Chondrocyte (in vitro differentiated cells): ENCODE results near the gene DIS3L2. TPM values are rescaled to one million over a fixed set of nuclear protein-coding genes. Genes with fewer than 3 reads are reported as not detected.

ENCODE experiments used
- DNase-seq: peaks from one replicate; pipeline ENCODE4 v3.0.0; 2021; ENCODE audit warnings: mixed read lengths, low spot score
- H3K27ac Mint-ChIP-seq: one replicate; pipeline ENCODE4 v1.8.0; 2021; ENCODE audit warnings: mild to moderate bottlenecking, moderate library complexity, mixed read lengths; ENCODE audit not compliant: unreplicated experiment
- H3K27me3 Mint-ChIP-seq: 2 replicates; pipeline ENCODE4 v1.8.0; 2021; ENCODE audit warnings: low read depth, mixed read lengths
- H3K36me3 Mint-ChIP-seq: 2 replicates; pipeline ENCODE4 v1.8.0; 2021; ENCODE audit warnings: low read depth, mixed read lengths
- H3K4me1 Mint-ChIP-seq: 2 replicates; pipeline ENCODE4 v1.8.0; 2021; ENCODE audit warnings: low read depth, mild to moderate bottlenecking, mixed read lengths
- H3K4me3 Mint-ChIP-seq: one replicate; pipeline ENCODE4 v1.8.0; 2021; ENCODE audit warnings: mild to moderate bottlenecking, moderate library complexity, mixed read lengths; ENCODE audit not compliant: unreplicated experiment
- H3K9me3 Mint-ChIP-seq: 2 replicates; pipeline ENCODE4 v1.8.0; 2021; ENCODE audit warnings: low read depth, mixed read lengths
- CTCF ChIP-seq: fragments of 200-600 bp; sonication (generic); IDR thresholded peaks from 2 replicates; pipeline ENCODE4 v1.5.0; 2021; ENCODE audit warnings: antibody characterized with exemption, mild to moderate bottlenecking, moderate library complexity
- total RNA-seq: library from RNA; stranded (reverse); gene quantifications from 3 replicates; pipeline ENCODE4 v1.2.1, GENCODE V29; 2021

The DIS3L2 gene
- total RNA-seq, 1 donor from 2014 or later, result 17.5 TPM

GRCh38 chr2:232291343-232291742, 329.8 kb downstream of the DIS3L2 start:
- peaks cover 8% of the 10 kb centered on the region for H3K36me3 Mint-ChIP-seq
- DNase-seq, result no peak
- H3K4me1 Mint-ChIP-seq, result peaks cover 10% of the 10 kb centered on the region
- TF ChIP-seq CTCF, result no peak
- H3K27me3 Mint-ChIP-seq, result no peaks in the 10 kb centered on the region
- no peak overlapping the region for H3K27ac Mint-ChIP-seq
- H3K4me3 Mint-ChIP-seq, result no peak overlapping the region
- no peaks in the 10 kb centered on the region for H3K9me3 Mint-ChIP-seq

- TF ChIP-seq CTCF, result peak; percentile 78
- Mint-ChIP-seq H3K27me3 (no peaks in the 10 kb centered on the region), H3K27ac (no peak overlapping the region), H3K4me1 (peaks cover under 1% of the 10 kb centered on the region), H3K36me3 (peaks cover 8% of the 10 kb centered on the region), H3K9me3 (no peaks in the 10 kb centered on the region), H3K4me3 (no peak overlapping the region)
- DNase-seq, result no peak
These were observed 331.1 kb downstream of the DIS3L2 start for GRCh38 chr2:232292395-232293154.

- no peaks in the 10 kb centered on the region for H3K9me3 Mint-ChIP-seq
- DNase-seq, result no peak
- H3K27me3 Mint-ChIP-seq, result no peaks in the 10 kb centered on the region
- H3K27ac Mint-ChIP-seq, result no peak overlapping the region
- TF ChIP-seq CTCF, result no peak
- no peak overlapping the region for H3K4me3 Mint-ChIP-seq
- no peaks in the 10 kb centered on the region for H3K4me1 Mint-ChIP-seq
- peaks cover 6% of the 10 kb centered on the region for H3K36me3 Mint-ChIP-seq
These were observed 331.7 kb downstream of the DIS3L2 start for GRCh38 chr2:232293191-232293590.

GRCh38 chr2:232295971-232296370, 334.5 kb downstream of the DIS3L2 start:
- Mint-ChIP-seq H3K9me3 (no peaks in the 10 kb centered on the region), H3K27me3 (no peaks in the 10 kb centered on the region), H3K4me3 (no peak overlapping the region), H3K27ac (no peak overlapping the region), H3K4me1 (peaks cover 3% of the 10 kb centered on the region), H3K36me3 (peaks cover 11% of the 10 kb centered on the region)
- no peak for TF ChIP-seq CTCF
- no peak for DNase-seq

- no peak for TF ChIP-seq CTCF
- Mint-ChIP-seq H3K36me3 (peaks cover 11% of the 10 kb centered on the region), H3K4me3 (no peak overlapping the region), H3K27me3 (no peaks in the 10 kb centered on the region), H3K4me1 (peaks cover 5% of the 10 kb centered on the region), H3K9me3 (no peaks in the 10 kb centered on the region), H3K27ac (no peak overlapping the region)
- no peak for DNase-seq
These were observed 335.4 kb downstream of the DIS3L2 start for GRCh38 chr2:232296776-232297525.
